ENCODE results near the gene PTPN13. TPM values are rescaled to one million over a fixed set of nuclear protein-coding genes. Genes with fewer than 3 reads are reported as not detected.

PTPN13 gene
- total and polyA plus RNA-seq, 2 donors from 2014 or later = 10.2 to 62.3 TPM

GRCh38 chr4:86587381-86588140 lies 6.6 kb upstream of the PTPN13 start:
- Histone ChIP-seq H3K27ac (ENCODE audit: low read depth in 2 of 2, low read length in 2 of 2) (peak overlapping the region; percentile 13 to 54), H3K36me3 (ENCODE audit: control insufficient read depth in 2 of 3, insufficient read depth in 3 of 3, low read length in 3 of 3) (no peaks in the 10 kb centered on the region), H3K4me1 (ENCODE audit: control insufficient read depth in 2 of 3, insufficient read depth in 2 of 3, low read depth in 1 of 3, low read length in 3 of 3) (peaks cover 2 to 9% (median 5%) of the 10 kb centered on the region in 3 donors), H3K9ac (ENCODE audit: low read length in 3 of 3) (no peak overlapping the region), H3K27me3 (ENCODE audit: control insufficient read depth, insufficient read depth, low read length) (no peaks in the 10 kb centered on the region), H3K9me3 (ENCODE audit: control insufficient read depth in 2 of 3, insufficient read depth in 1 of 3, low read length in 3 of 3) (no peaks in the 10 kb centered on the region), H3K4me3 (ENCODE audit: low read length in 3 of 3) (peak overlapping the region in 2 of 3 donors; percentile 0 to 19)
- no peak for TF ChIP-seq CTCF (IDR thresholded peaks at IDR 0.05; ENCODE audit: borderline replicate concordance, extremely low read depth, insufficient read depth)
- intact Hi-C loops (cut with DNase I) = no loop called here
- no peak for DNase-seq
- FAIRE-seq = no peak

GRCh38 chr4:86592553-86593249 lies 1.4 kb upstream of the PTPN13 start:
- no peaks in the 10 kb centered on the region for H3K9me3 ChIP-seq (ENCODE audit: control insufficient read depth in 2 of 3, insufficient read depth in 1 of 3, low read length in 3 of 3)
- no peaks in the 10 kb centered on the region for H3K36me3 ChIP-seq (ENCODE audit: control insufficient read depth in 2 of 3, insufficient read depth in 3 of 3, low read length in 3 of 3)
- H3K4me3 ChIP-seq (ENCODE audit: low read length in 3 of 3) = peak overlapping the region; percentile 85 to 97 (median 90)
- peak overlapping the region; percentile 6 to 43 (median 12) for H3K9ac ChIP-seq (ENCODE audit: low read length in 3 of 3)
- DNase-seq (peak in 1 of 5 donors; percentile 23), FAIRE-seq (no peak)
- H3K27me3 ChIP-seq (ENCODE audit: control insufficient read depth, insufficient read depth, low read length) = no peaks in the 10 kb centered on the region
- TF ChIP-seq CTCF (IDR thresholded peaks at IDR 0.05; ENCODE audit: borderline replicate concordance, extremely low read depth, insufficient read depth) = no peak
- peak overlapping the region in 1 of 2 donors; percentile 74 for H3K27ac ChIP-seq (ENCODE audit: low read depth in 2 of 2, low read length in 2 of 2)
- intact Hi-C loops (cut with DNase I) = no loop called here
- peaks cover 0 to 3% (median 0%) of the 10 kb centered on the region in 3 donors for H3K4me1 ChIP-seq (ENCODE audit: control insufficient read depth in 2 of 3, insufficient read depth in 2 of 3, low read depth in 1 of 3, low read length in 3 of 3)

GRCh38 chr4:86594559-86595425 lies 677 bp downstream of the PTPN13 start:
- Histone ChIP-seq H3K4me1 (ENCODE audit: control insufficient read depth in 2 of 3, insufficient read depth in 2 of 3, low read depth in 1 of 3, low read length in 3 of 3) (peaks cover 0 to 2% (median 0%) of the 10 kb centered on the region in 3 donors), H3K9ac (ENCODE audit: low read length in 3 of 3) (peak overlapping the region; percentile 44 to 94 (median 86)), H3K36me3 (ENCODE audit: control insufficient read depth in 2 of 3, insufficient read depth in 3 of 3, low read length in 3 of 3) (no peaks in the 10 kb centered on the region), H3K27me3 (ENCODE audit: control insufficient read depth, insufficient read depth, low read length) (no peaks in the 10 kb centered on the region), H3K4me3 (ENCODE audit: low read length in 3 of 3) (peak overlapping the region; percentile 79 to 97 (median 85)), H3K9me3 (ENCODE audit: control insufficient read depth in 2 of 3, insufficient read depth in 1 of 3, low read length in 3 of 3) (no peaks in the 10 kb centered on the region), H3K27ac (ENCODE audit: low read depth in 2 of 2, low read length in 2 of 2) (peak overlapping the region; percentile 87)
- peak; percentile 67 to 88 (median 78) for DNase-seq
- intact Hi-C loops (cut with DNase I) = no loop called here
- no peak for TF ChIP-seq CTCF (IDR thresholded peaks at IDR 0.05; ENCODE audit: borderline replicate concordance, extremely low read depth, insufficient read depth)
- no peak for FAIRE-seq

Data from kidney (tissue), 14 donors.